Erythroblast (primary cell): Measurements from ENCODE around the gene DNPEP.

ENCODE experiments used
- GATA1 ChIP-seq: IDR thresholded peaks from 2 replicates; pipeline ENCODE4 v1.6.1; 2011; ENCODE audit warnings: low read depth, mild to moderate bottlenecking, control low read depth, low read length, moderate library complexity
- POLR2A ChIP-seq: IDR thresholded peaks from 2 replicates; pipeline ENCODE4 v1.6.1; 2011; ENCODE audit warnings: mild to moderate bottlenecking, low read length

DNA sequence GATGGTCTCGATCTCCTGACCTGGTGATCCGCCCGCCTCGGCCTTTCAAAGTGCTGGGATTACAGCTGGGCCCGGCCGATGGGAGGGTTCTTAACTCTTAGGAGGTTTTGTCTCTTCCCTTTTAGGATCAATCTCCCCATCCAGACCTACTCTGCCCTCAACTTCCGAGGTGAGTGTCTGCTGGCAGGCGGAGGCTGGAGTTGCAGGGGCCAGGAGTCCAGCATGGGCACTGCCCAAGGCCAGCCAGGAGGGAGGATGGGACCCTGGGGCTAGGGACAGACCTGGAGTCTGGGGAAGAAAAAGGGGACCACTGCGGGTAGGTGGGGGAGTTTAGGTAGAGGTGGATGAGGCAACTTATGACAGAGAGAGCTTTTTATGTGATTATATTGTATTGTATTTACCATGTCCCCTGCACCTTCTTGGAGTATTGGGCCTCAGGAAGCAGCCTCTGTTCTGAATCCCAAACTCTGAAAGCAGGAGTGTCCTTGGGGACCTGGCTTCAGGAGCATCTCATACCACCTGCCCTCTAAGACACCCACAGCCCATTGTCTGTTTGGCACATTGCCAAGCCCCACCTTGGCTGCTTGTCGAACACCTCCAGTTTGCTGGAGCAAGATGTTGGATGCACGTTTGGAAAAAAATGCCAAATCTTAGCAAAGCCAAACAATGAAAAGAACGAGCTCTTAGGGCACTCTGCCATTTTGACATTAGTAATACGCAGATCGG lies 36.1 kb upstream of the DNPEP start:
- TF ChIP-seq POLR2A (no peak), GATA1 (no peak)
